Stomach (tissue), 9 donors: ENCODE results near the gene GLYAT. TPM values are rescaled to one million over a fixed set of nuclear protein-coding genes. Genes with fewer than 3 reads are reported as not detected.

ENCODE experiments used
- DNase-seq, 2 donors: peaks; one replicate each; pipeline versions ENCODE4 v3.0.0 to v3.0.0-alpha.2; 2013 to 2019
- H3K27ac ChIP-seq, 5 donors: fragments of 200-600 bp in 4 of 5; sonication (generic) in 4 of 5; one replicate each; pipeline ENCODE4 v1.5.1; 2013 to 2019; ENCODE audit warnings: mild to moderate bottlenecking in 1 of 5, moderate library complexity in 1 of 5
- H3K27me3 ChIP-seq, 3 donors: fragments of 200-600 bp; sonication (generic); one replicate each; pipeline ENCODE4 v1.5.1; 2017 to 2019; ENCODE audit warnings: mixed run types in 1 of 3
- H3K36me3 ChIP-seq, 4 donors: fragments of 200-600 bp; sonication (generic); 1 replicate in 3 of 4; 2 replicates in 1 of 4; pipeline ENCODE4 v1.5.1; 2016 to 2019
- H3K4me1 ChIP-seq, 4 donors: fragments of 200-600 bp; sonication (generic); one replicate each; pipeline ENCODE4 v1.5.1; 2016 to 2019
- H3K4me3 ChIP-seq, 4 donors: fragments of 200-600 bp; sonication (generic) in 3 of 4; one replicate each; pipeline ENCODE4 v1.5.1; 2016 to 2019; ENCODE audit warnings: mild to moderate bottlenecking in 1 of 4
- H3K9me3 ChIP-seq, 4 donors: fragments of 200-600 bp; sonication (generic); one replicate each; pipeline ENCODE4 v1.5.1; 2016 to 2019
- EP300 ChIP-seq: sonication (generic); formaldehyde crosslinking; IDR thresholded peaks from one replicate; pipeline ENCODE4 v1.6.1; 2017; ENCODE audit warnings: antibody characterized with exemption
- POLR2A ChIP-seq, 4 donors: fragments of 450-650 bp; IDR thresholded peaks; one replicate each; pipeline ENCODE4 v1.6.1; 2016; ENCODE audit warnings: antibody characterized with exemption in 4 of 4, control low read depth in 2 of 4, mild to moderate bottlenecking in 1 of 4, moderate library complexity in 1 of 4
- POLR2AphosphoS5 ChIP-seq, 3 donors: sonication (generic); formaldehyde crosslinking; IDR thresholded peaks; one replicate each; pipeline ENCODE4 v1.6.1; 2016; ENCODE audit warnings: antibody characterized with exemption in 3 of 3
- WGBS, 5 donors: extraction: QIAGEN DNeasy Blood & Tissue Kit in 3 of 5; methylation state at CpG; one replicate each; pipeline versions ENCODE4 v1.1.5 to v1.1.7; 2013 to 2018; 5-methylcytosine and 5-hydroxymethylcytosine counted together
- intact Hi-C: fragments of 100-400 bp; cut with DNase I; formaldehyde crosslinking; loops from one replicate; pipeline ENCODE4 v1.15.1; 2023; ENCODE audit warnings: low total_unique reads
- polyA plus RNA-seq, 3 donors: library from polyadenylated mRNA; stranded (reverse); fragments of 200-250 nt; gene quantifications; one replicate each; pipeline ENCODE4 v1.2.3, GENCODE V29; 2013
- total RNA-seq, 5 donors: library from RNA; depleted of rRNA; stranded (reverse); fragments of >200 nt; gene quantifications; one replicate each; pipeline versions ENCODE4 v1.1.0 to v1.2.3, GENCODE V29; 2014 to 2016
- TF ChIP-seq, protein P1 (sequence below), 7 experiments: fragments of 450-650 bp in 4 of 7; fragments of 200-600 bp in 3 of 7; sonication (generic) in 3 of 7; IDR thresholded peaks; one replicate each; pipeline ENCODE4 v1.5.1; 2016 to 2019; ENCODE audit warnings: antibody characterized with exemption in 7 of 7, control low read depth in 2 of 7, mild to moderate bottlenecking in 1 of 7
- donor health status: healthy with polysubstance abuse.
- donor health status: Bipolar disorder and iron deficiency.
- donor health status: healthy.

GLYAT gene
- total and polyA plus RNA-seq, 8 donors, result not detected

DNA sequence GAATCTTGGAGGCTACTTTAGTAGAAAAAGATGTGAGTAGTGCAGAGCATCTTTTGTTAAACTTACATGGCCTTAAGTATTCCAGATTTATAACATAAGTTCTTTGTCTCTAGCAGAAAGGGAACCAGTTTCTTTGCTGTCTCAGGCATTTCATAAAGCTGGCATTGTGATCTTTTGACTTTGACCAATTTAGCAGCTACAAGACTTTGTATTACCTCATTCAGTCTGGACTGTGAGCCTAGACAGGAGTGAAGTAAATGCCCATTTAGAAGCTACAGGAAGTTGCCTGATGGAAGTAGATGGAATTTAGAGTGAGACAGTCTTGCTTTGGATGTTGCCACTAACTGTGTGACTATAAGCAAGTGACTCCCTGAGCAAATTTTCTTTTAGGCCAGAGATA lies 25.7 kb upstream of the GLYAT start:
- H3K27me3 ChIP-seq, result no peaks in the 10 kb centered on the region
- no peaks in the 10 kb centered on the region for H3K4me1 ChIP-seq
- H3K27ac ChIP-seq, result no peak overlapping the region
- H3K4me3 ChIP-seq, result no peak overlapping the region
- no peak for DNase-seq
- H3K9me3 ChIP-seq, result no peaks in the 10 kb centered on the region
- TF ChIP-seq, protein P1, sequence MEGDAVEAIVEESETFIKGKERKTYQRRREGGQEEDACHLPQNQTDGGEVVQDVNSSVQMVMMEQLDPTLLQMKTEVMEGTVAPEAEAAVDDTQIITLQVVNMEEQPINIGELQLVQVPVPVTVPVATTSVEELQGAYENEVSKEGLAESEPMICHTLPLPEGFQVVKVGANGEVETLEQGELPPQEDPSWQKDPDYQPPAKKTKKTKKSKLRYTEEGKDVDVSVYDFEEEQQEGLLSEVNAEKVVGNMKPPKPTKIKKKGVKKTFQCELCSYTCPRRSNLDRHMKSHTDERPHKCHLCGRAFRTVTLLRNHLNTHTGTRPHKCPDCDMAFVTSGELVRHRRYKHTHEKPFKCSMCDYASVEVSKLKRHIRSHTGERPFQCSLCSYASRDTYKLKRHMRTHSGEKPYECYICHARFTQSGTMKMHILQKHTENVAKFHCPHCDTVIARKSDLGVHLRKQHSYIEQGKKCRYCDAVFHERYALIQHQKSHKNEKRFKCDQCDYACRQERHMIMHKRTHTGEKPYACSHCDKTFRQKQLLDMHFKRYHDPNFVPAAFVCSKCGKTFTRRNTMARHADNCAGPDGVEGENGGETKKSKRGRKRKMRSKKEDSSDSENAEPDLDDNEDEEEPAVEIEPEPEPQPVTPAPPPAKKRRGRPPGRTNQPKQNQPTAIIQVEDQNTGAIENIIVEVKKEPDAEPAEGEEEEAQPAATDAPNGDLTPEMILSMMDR (IDR thresholded peaks at IDR 0.05), result no peak
- TF ChIP-seq POLR2A (IDR thresholded peaks at IDR 0.05), result no peak
- no peak for TF ChIP-seq POLR2AphosphoS5 (IDR thresholded peaks at IDR 0.05)
- no peak for TF ChIP-seq EP300
- intact Hi-C loops, result no loop called here
- H3K36me3 ChIP-seq, result no peaks in the 10 kb centered on the region

DNA sequence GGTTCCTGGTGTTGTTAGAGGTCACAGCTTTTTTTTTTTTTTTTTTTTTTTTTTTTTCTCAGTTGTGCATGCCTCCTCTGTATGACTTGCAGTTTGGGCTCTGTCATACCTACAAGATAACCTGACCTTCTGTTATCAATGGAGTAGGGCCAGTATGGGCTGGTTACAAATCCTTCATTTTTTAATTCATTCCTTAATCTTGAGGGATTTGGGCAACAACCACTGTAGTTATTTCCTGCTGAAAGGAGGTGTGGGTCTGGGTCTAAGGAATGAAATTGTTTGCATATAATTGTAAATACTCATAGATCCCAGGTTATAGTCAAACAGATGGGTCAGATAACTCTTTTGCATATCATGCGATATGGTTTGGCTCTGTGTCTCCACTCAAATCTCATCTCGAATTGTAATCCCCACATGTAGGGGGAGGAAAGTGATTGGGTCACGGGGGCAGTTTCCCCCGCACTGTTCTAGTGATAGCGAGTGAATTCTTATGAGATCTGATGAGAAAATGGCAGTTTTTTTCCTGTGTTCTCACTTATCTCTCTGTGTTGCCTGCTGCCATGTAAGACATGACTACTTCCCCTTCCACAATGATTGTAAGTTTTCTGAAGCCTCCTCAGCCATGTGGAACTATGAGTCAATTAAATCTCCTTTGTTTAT lies 14.1 kb upstream of the GLYAT start:
- intact Hi-C loops, result no loop called here
- WGBS, 5 donors, result 77 to 84% (median 80%) methylated on average over 5 of the region's 5 CpGs
- H3K27ac ChIP-seq, result no peak overlapping the region
- no peaks in the 10 kb centered on the region for H3K27me3 ChIP-seq
- H3K4me3 ChIP-seq, result no peak overlapping the region
- DNase-seq, result no peak
- no peaks in the 10 kb centered on the region for H3K4me1 ChIP-seq
- TF ChIP-seq POLR2A (IDR thresholded peaks at IDR 0.05) (no peak), EP300 (no peak), POLR2AphosphoS5 (IDR thresholded peaks at IDR 0.05) (no peak)
- TF ChIP-seq, protein P1 (IDR thresholded peaks at IDR 0.05), result no peak
- H3K9me3 ChIP-seq, result peaks cover 0 to 26% (median 12%) of the 10 kb centered on the region in 4 donors
- no peaks in the 10 kb centered on the region for H3K36me3 ChIP-seq

DNA sequence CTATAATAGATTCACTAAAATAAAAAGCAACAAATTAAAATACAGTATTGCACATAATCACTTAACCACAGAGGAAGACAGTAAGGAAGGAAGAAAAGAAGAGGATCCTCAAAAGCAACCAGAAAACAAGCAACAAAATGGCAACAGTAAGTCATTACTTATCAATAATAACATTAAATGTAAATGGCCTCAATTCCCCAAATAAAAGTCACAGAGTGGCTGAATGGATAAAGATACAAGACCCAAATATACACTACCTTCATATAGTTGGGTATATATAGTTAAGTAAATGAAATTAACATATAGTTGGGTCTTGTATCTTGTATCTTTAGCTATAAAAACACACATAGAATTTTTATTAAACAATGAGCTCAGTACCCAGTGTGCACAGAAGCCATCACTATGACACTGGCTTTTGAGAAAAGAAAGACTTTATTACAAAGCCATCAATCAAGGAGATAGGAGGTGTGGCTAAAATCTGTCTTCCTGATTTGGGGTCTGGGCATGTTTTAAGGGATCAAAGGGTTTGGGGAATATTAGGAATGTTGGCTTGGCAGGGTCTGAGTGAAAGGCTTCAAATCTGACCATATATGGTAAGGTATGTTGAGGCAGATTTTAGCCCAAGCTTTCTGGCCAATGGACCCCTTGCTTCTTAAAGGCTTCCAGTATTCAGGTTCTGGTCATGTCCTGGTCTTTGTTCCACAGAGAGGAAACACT lies 13.4 kb upstream of the GLYAT start:
- TF ChIP-seq POLR2AphosphoS5 (IDR thresholded peaks at IDR 0.05) (no peak), POLR2A (IDR thresholded peaks at IDR 0.05) (no peak), EP300 (no peak)
- TF ChIP-seq, protein P1 (IDR thresholded peaks at IDR 0.05), result no peak
- Histone ChIP-seq H3K4me3 (no peak overlapping the region), H3K36me3 (no peaks in the 10 kb centered on the region), H3K27ac (no peak overlapping the region), H3K4me1 (no peaks in the 10 kb centered on the region), H3K9me3 (peaks cover 0 to 32% (median 19%) of the 10 kb centered on the region in 4 donors), H3K27me3 (no peaks in the 10 kb centered on the region)
- intact Hi-C loops, result no loop called here
- no peak for DNase-seq

DNA sequence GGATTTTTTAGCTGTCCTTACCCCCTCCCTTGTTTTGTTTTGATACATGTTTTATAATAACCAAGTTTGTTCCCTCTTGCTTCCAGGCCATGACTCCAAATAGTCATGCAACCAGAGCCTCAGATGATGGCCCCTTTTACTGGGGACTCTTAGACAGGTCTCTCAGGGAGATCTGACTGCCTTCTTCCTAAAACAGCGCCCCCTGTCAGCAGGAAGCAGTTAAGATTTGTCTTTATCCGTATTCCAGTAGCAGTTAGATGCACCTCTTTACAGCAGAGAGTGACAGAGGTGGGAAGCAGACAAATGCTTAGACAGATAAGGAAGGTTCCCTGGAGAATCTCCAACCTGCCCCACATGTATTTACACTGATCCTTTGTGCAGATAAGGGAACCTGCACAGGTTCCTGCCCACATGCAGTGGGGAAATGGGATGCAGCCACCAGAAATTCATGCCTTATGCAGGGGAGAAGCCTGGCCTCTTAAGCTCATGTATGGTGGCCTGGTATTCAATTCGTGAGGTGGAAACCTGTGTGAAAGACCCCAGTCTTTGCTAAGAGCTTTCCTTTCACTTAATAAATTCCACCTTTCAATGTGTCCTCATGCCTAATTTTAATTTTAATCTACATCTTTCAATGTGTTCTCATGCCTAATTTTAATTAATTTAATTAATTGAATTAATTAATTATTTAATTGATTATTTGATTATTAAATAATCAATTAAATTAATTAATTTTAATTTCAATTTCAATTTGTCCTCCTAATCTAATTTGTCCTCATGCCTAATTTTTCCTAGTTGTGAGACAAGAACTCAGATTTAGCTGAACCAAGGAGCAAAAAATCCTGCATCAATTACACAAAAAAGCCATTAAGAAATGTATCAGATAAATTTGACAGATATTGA lies 11.5 kb upstream of the GLYAT start:
- WGBS, 5 donors, result 24 to 60% (median 52%) methylated on average over 3 of the region's 3 CpGs

More for the DNA sequence above, 11.5 kb upstream of the GLYAT start:
- Histone ChIP-seq H3K4me3 (no peak overlapping the region), H3K27me3 (no peaks in the 10 kb centered on the region), H3K27ac (no peak overlapping the region), H3K36me3 (no peaks in the 10 kb centered on the region), H3K9me3 (peaks cover 0 to 32% (median 22%) of the 10 kb centered on the region in 4 donors), H3K4me1 (no peaks in the 10 kb centered on the region)
- intact Hi-C loops, result no loop called here
- TF ChIP-seq EP300 (no peak), POLR2AphosphoS5 (IDR thresholded peaks at IDR 0.05) (no peak), POLR2A (IDR thresholded peaks at IDR 0.05) (no peak)
- TF ChIP-seq, protein P1 (IDR thresholded peaks at IDR 0.05), result no peak
- DNase-seq, result no peak
